ENCODE data around the gene GRK5. TPM values are rescaled to one million over a fixed set of nuclear protein-coding genes. Genes with fewer than 3 reads are reported as not detected.

Gene GRK5
- total RNA-seq, 3 donors from 2014 or later (not counting 1 experiment from before 2014, with no cell fraction given), result 37.6 to 54.3 (median 47.9) TPM

GRCh38 chr10:119410361-119411116 is 203.2 kb downstream of the GRK5 start:
- no peak for TF ChIP-seq CTCF (IDR thresholded peaks at IDR 0.05)
- Histone ChIP-seq H3K27ac (ENCODE audit: low read length) (no peak overlapping the region), H3K4me1 (ENCODE audit: control insufficient read depth, insufficient read depth, low read length) (peaks cover under 1% of the 10 kb centered on the region), H3K9me3 (ENCODE audit: control insufficient read depth, insufficient read depth, low read length) (no peaks in the 10 kb centered on the region), H3K27me3 (ENCODE audit: control insufficient read depth, insufficient read depth, low read length) (no peaks in the 10 kb centered on the region), H3K4me3 (ENCODE audit: low read length) (no peak overlapping the region), H3K36me3 (ENCODE audit: control insufficient read depth, insufficient read depth, low read length) (no peaks in the 10 kb centered on the region)
- H3K36me3 Mint-ChIP-seq, result no peaks in the 10 kb centered on the region
- intact Hi-C loops (cut with micrococcal nuclease), result no loop called here
- no peaks in the 10 kb centered on the region for H3K27me3 Mint-ChIP-seq (ENCODE audit: low read depth in 2 of 2)
- peaks cover 4 to 7% of the 10 kb centered on the region in 2 donors for H3K4me1 Mint-ChIP-seq
- H3K4me3 Mint-ChIP-seq, result no peak overlapping the region
- H3K27ac Mint-ChIP-seq, result no peak overlapping the region
- DNase-seq, result no peak
- no peaks in the 10 kb centered on the region for H3K9me3 Mint-ChIP-seq
- ATAC-seq, result no peak
- 88% methylated on average over 9 of the region's 9 CpGs for whole genome bisulfite sequencing (ENCODE audit: insufficient coverage)

GRCh38 chr10:119412244-119413092 is 205.1 kb downstream of the GRK5 start:
- Histone ChIP-seq H3K27me3 (ENCODE audit: control insufficient read depth, insufficient read depth, low read length) (no peaks in the 10 kb centered on the region), H3K4me3 (ENCODE audit: low read length) (no peak overlapping the region), H3K36me3 (ENCODE audit: control insufficient read depth, insufficient read depth, low read length) (no peaks in the 10 kb centered on the region), H3K27ac (ENCODE audit: low read length) (no peak overlapping the region), H3K4me1 (ENCODE audit: control insufficient read depth, insufficient read depth, low read length) (no peaks in the 10 kb centered on the region), H3K9me3 (ENCODE audit: control insufficient read depth, insufficient read depth, low read length) (no peaks in the 10 kb centered on the region)
- ATAC-seq, result no peak
- Mint-ChIP-seq H3K9me3 (no peaks in the 10 kb centered on the region), H3K27me3 (ENCODE audit: low read depth in 2 of 2) (no peaks in the 10 kb centered on the region), H3K4me1 (peaks cover 4 to 7% of the 10 kb centered on the region in 2 donors), H3K36me3 (no peaks in the 10 kb centered on the region), H3K27ac (no peak overlapping the region), H3K4me3 (no peak overlapping the region)
- 70% methylated on average over 31 of the region's 31 CpGs for WGBS (ENCODE audit: insufficient coverage)
- no peak for DNase-seq
- TF ChIP-seq CTCF (IDR thresholded peaks at IDR 0.05), result no peak
- intact Hi-C loops (cut with micrococcal nuclease), result no loop called here

- intact Hi-C loops (cut with micrococcal nuclease), result no loop called here
These were observed 205.7 kb downstream of the GRK5 start for GRCh38 chr10:119413093-119413453.

More at GRCh38 chr10:119413093-119413453, 205.7 kb downstream of the GRK5 start:
- H3K27ac Mint-ChIP-seq, result no peak overlapping the region
- H3K4me1 Mint-ChIP-seq, result peaks cover 4 to 7% of the 10 kb centered on the region in 2 donors
- H3K4me1 ChIP-seq (ENCODE audit: control insufficient read depth, insufficient read depth, low read length), result no peaks in the 10 kb centered on the region
- no peak overlapping the region for H3K4me3 Mint-ChIP-seq
- H3K27me3 Mint-ChIP-seq (ENCODE audit: low read depth in 2 of 2), result no peaks in the 10 kb centered on the region
- no peaks in the 10 kb centered on the region for H3K9me3 Mint-ChIP-seq
- TF ChIP-seq CTCF (IDR thresholded peaks at IDR 0.05), result no peak
- H3K27ac ChIP-seq (ENCODE audit: low read length), result no peak overlapping the region
- no peaks in the 10 kb centered on the region for H3K9me3 ChIP-seq (ENCODE audit: control insufficient read depth, insufficient read depth, low read length)
- ATAC-seq, result no peak
- no peaks in the 10 kb centered on the region for H3K27me3 ChIP-seq (ENCODE audit: control insufficient read depth, insufficient read depth, low read length)
- no peak for DNase-seq
- no peaks in the 10 kb centered on the region for H3K36me3 ChIP-seq (ENCODE audit: control insufficient read depth, insufficient read depth, low read length)
- 93% methylated on average over 9 of the region's 9 CpGs for WGBS (ENCODE audit: insufficient coverage)
- H3K4me3 ChIP-seq (ENCODE audit: low read length), result no peak overlapping the region
- no peaks in the 10 kb centered on the region for H3K36me3 Mint-ChIP-seq

Data from natural killer cell (primary cell).